ENCODE data around the gene ZIC5. TPM values are rescaled to one million over a fixed set of nuclear protein-coding genes. Genes with fewer than 3 reads are reported as not detected.

The ZIC5 gene
- total and polyA plus RNA-seq, 12 donors, result not detected

DNA sequence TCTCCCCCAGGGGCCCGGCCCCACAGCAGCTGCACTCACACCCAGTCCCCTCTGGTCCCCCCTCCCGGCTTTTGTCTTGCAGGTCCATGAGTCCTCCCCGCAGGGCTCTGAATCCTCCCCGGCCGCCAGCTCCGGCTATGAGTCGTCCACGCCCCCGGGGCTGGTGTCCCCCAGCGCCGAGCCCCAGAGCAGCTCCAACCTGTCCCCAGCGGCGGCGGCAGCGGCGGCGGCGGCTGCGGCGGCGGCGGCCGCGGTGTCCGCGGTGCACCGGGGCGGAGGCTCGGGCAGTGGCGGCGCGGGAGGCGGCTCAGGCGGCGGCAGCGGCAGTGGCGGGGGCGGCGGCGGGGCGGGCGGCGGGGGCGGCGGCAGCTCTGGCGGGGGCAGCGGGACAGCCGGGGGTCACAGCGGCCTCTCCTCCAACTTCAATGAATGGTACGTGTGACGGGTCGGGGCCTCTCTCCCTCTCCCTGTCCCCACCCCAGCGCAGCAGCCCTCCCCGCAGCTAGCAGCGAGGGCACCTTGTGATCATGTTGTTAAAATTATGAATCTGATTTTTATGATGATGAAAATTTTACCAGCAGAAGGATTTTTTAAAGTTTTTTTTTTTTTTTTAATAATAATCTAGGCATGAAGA lies 13.8 kb upstream of the ZIC5 start:
- Histone ChIP-seq H3K4me1 (peaks cover 0 to 48% (median 17%) of the 10 kb centered on the region in 9 donors), H3K27me3 (peaks cover 86 to 99% (median 98%) of the 10 kb centered on the region in 7 donors), H3K27ac (no peak overlapping the region), H3K36me3 (no peaks in the 10 kb centered on the region), H3K4me3 (no peak overlapping the region), H3K9me3 (no peaks in the 10 kb centered on the region)
- intact Hi-C loops (cut with DNase I), result no loop called here
- no peak for ATAC-seq
- no peak for DNase-seq
- TF ChIP-seq, protein P1, sequence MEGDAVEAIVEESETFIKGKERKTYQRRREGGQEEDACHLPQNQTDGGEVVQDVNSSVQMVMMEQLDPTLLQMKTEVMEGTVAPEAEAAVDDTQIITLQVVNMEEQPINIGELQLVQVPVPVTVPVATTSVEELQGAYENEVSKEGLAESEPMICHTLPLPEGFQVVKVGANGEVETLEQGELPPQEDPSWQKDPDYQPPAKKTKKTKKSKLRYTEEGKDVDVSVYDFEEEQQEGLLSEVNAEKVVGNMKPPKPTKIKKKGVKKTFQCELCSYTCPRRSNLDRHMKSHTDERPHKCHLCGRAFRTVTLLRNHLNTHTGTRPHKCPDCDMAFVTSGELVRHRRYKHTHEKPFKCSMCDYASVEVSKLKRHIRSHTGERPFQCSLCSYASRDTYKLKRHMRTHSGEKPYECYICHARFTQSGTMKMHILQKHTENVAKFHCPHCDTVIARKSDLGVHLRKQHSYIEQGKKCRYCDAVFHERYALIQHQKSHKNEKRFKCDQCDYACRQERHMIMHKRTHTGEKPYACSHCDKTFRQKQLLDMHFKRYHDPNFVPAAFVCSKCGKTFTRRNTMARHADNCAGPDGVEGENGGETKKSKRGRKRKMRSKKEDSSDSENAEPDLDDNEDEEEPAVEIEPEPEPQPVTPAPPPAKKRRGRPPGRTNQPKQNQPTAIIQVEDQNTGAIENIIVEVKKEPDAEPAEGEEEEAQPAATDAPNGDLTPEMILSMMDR (IDR thresholded peaks at IDR 0.05), result no peak
- 2 to 6% methylated on average over 40 to 55 of the region's 55 CpGs for WGBS, 2 donors

DNA sequence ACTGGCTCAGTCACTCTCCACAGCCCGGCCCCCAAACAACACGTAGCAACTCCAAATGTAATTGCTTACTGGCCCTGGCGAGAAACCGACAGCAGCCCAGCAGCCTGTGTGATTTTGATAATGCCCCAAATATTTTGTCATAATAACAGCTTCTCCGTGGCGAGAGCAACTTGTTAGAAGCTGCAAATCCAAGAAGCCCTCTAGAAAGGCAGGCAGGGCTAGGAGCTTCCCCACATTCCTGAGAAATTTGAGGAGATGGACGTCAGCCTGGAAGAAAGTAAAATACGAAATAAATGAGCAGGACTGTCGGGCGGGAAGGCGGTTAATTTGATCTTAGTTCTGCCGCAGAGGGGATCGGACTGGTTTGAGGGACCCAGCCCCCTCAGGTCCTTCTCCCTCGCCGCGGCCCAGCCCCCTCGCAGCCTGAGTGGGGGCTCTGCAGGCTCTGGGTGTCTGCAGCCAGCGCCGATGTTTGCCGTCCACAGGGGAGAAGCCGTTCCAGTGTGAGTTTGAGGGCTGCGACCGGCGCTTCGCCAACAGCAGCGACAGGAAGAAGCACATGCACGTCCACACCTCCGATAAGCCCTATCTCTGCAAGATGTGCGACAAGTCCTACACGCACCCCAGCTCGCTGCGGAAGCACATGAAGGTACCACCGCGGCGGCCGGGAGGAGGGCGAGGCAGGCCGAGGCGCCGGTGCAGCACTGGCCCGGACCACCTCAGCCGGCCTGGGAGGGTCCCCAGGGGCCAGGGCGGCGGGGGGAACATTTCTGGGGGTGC lies 13.1 kb upstream of the ZIC5 start:
- Histone ChIP-seq H3K4me1 (peaks cover 6 to 48% (median 23%) of the 10 kb centered on the region in 9 donors), H3K9me3 (no peaks in the 10 kb centered on the region), H3K27me3 (peaks cover 86 to 99% (median 98%) of the 10 kb centered on the region in 7 donors), H3K36me3 (no peaks in the 10 kb centered on the region), H3K4me3 (no peak overlapping the region), H3K27ac (no peak overlapping the region)
- intact Hi-C loops (cut with DNase I), result no loop called here
- no peak for ATAC-seq
- WGBS, 2 donors, result 4 to 5% methylated on average over 42 to 44 of the region's 44 CpGs
- no peak for DNase-seq
- TF ChIP-seq, protein P1 (IDR thresholded peaks at IDR 0.05), result no peak

GRCh38 chr13:99983499-99984401 lies 12.2 kb upstream of the ZIC5 start:
- peaks cover 10 to 48% (median 28%) of the 10 kb centered on the region in 9 donors for H3K4me1 ChIP-seq
- H3K9me3 ChIP-seq, result no peaks in the 10 kb centered on the region
- intact Hi-C loops (cut with DNase I), result no loop called here
- DNase-seq (no peak), ATAC-seq (no peak)
- TF ChIP-seq, protein P1 (IDR thresholded peaks at IDR 0.05), result no peak
- no peak overlapping the region for H3K4me3 ChIP-seq
- H3K27ac ChIP-seq, result no peak overlapping the region
- no peaks in the 10 kb centered on the region for H3K36me3 ChIP-seq
- peaks cover 87 to 99% (median 98%) of the 10 kb centered on the region in 7 donors for H3K27me3 ChIP-seq
- 4 to 8% methylated on average over 42 of the region's 42 CpGs for WGBS, 2 donors
